Stomach (tissue), 9 donors: ENCODE measurements around the gene HDLBP. TPM values are rescaled to one million over a fixed set of nuclear protein-coding genes. Genes with fewer than 3 reads are reported as not detected.

Experiments used
- DNase-seq, 2 donors: peaks; one replicate each; pipeline versions ENCODE4 v3.0.0 to v3.0.0-alpha.2; 2013 to 2019
- H3K27ac ChIP-seq, 5 donors: fragments of 200-600 bp in 4 of 5; sonication (generic) in 4 of 5; one replicate each; pipeline ENCODE4 v1.5.1; 2013 to 2019; ENCODE audit warnings: mild to moderate bottlenecking in 1 of 5, moderate library complexity in 1 of 5
- H3K27me3 ChIP-seq, 3 donors: fragments of 200-600 bp; sonication (generic); one replicate each; pipeline ENCODE4 v1.5.1; 2017 to 2019; ENCODE audit warnings: mixed run types in 1 of 3
- H3K36me3 ChIP-seq, 4 donors: fragments of 200-600 bp; sonication (generic); 1 replicate in 3 of 4; 2 replicates in 1 of 4; pipeline ENCODE4 v1.5.1; 2016 to 2019
- H3K4me1 ChIP-seq, 4 donors: fragments of 200-600 bp; sonication (generic); one replicate each; pipeline ENCODE4 v1.5.1; 2016 to 2019
- H3K4me3 ChIP-seq, 4 donors: fragments of 200-600 bp; sonication (generic) in 3 of 4; one replicate each; pipeline ENCODE4 v1.5.1; 2016 to 2019; ENCODE audit warnings: mild to moderate bottlenecking in 1 of 4
- H3K9me3 ChIP-seq, 4 donors: fragments of 200-600 bp; sonication (generic); one replicate each; pipeline ENCODE4 v1.5.1; 2016 to 2019
- CTCF ChIP-seq, 7 experiments: fragments of 450-650 bp in 4 of 7; fragments of 200-600 bp in 3 of 7; sonication (generic) in 3 of 7; IDR thresholded peaks; one replicate each; pipeline ENCODE4 v1.5.1; 2016 to 2019; ENCODE audit warnings: antibody characterized with exemption in 7 of 7, control low read depth in 2 of 7, mild to moderate bottlenecking in 1 of 7
- EP300 ChIP-seq: sonication (generic); formaldehyde crosslinking; IDR thresholded peaks from one replicate; pipeline ENCODE4 v1.6.1; 2017; ENCODE audit warnings: antibody characterized with exemption
- POLR2A ChIP-seq, 4 donors: fragments of 450-650 bp; IDR thresholded peaks; one replicate each; pipeline ENCODE4 v1.6.1; 2016; ENCODE audit warnings: antibody characterized with exemption in 4 of 4, control low read depth in 2 of 4, mild to moderate bottlenecking in 1 of 4, moderate library complexity in 1 of 4
- POLR2AphosphoS5 ChIP-seq, 3 donors: sonication (generic); formaldehyde crosslinking; IDR thresholded peaks; one replicate each; pipeline ENCODE4 v1.6.1; 2016; ENCODE audit warnings: antibody characterized with exemption in 3 of 3
- WGBS, 5 donors: extraction: QIAGEN DNeasy Blood & Tissue Kit in 3 of 5; methylation state at CpG; one replicate each; pipeline versions ENCODE4 v1.1.5 to v1.1.7; 2013 to 2018; 5-methylcytosine and 5-hydroxymethylcytosine counted together
- intact Hi-C: fragments of 100-400 bp; cut with DNase I; formaldehyde crosslinking; loops from one replicate; pipeline ENCODE4 v1.15.1; 2023; ENCODE audit warnings: low total_unique reads
- polyA plus RNA-seq, 3 donors: library from polyadenylated mRNA; stranded (reverse); fragments of 200-250 nt; gene quantifications; one replicate each; pipeline ENCODE4 v1.2.3, GENCODE V29; 2013
- total RNA-seq, 5 donors: library from RNA; depleted of rRNA; stranded (reverse); fragments of >200 nt; gene quantifications; one replicate each; pipeline versions ENCODE4 v1.1.0 to v1.2.3, GENCODE V29; 2014 to 2016
- donor health status: healthy with polysubstance abuse.
- donor health status: Bipolar disorder and iron deficiency.
- donor health status: healthy.

HDLBP gene
- total and polyA plus RNA-seq, 8 donors = 171 to 752 (median 397) TPM

GRCh38 chr2:241268306-241268705, 47.2 kb downstream of the HDLBP start:
- intact Hi-C loops = no loop called here
- 39 to 71% (median 47%) methylated on average over 7 of the region's 7 CpGs for WGBS, 5 donors
- H3K9me3 ChIP-seq = no peaks in the 10 kb centered on the region
- H3K27ac ChIP-seq = no peak overlapping the region
- no peaks in the 10 kb centered on the region for H3K27me3 ChIP-seq
- H3K36me3 ChIP-seq = peaks cover 33 to 58% (median 53%) of the 10 kb centered on the region in 4 donors
- DNase-seq = no peak
- H3K4me1 ChIP-seq = peaks cover 25 to 59% (median 42%) of the 10 kb centered on the region in 4 donors
- no peak overlapping the region for H3K4me3 ChIP-seq
- TF ChIP-seq CTCF (IDR thresholded peaks at IDR 0.05) (no peak), POLR2A (IDR thresholded peaks at IDR 0.05) (no peak), EP300 (no peak), POLR2AphosphoS5 (IDR thresholded peaks at IDR 0.05) (no peak)

GRCh38 chr2:241267249-241268067, 48.0 kb downstream of the HDLBP start:
- Histone ChIP-seq H3K27ac (no peak overlapping the region), H3K4me1 (peaks cover 25 to 53% (median 37%) of the 10 kb centered on the region in 4 donors), H3K27me3 (no peaks in the 10 kb centered on the region), H3K4me3 (no peak overlapping the region), H3K9me3 (no peaks in the 10 kb centered on the region), H3K36me3 (peaks cover 41 to 66% (median 62%) of the 10 kb centered on the region in 4 donors)
- no peak for DNase-seq
- no peak for TF ChIP-seq POLR2A (IDR thresholded peaks at IDR 0.05)
- TF ChIP-seq POLR2AphosphoS5 (IDR thresholded peaks at IDR 0.05) = no peak
- TF ChIP-seq EP300 = no peak
- no peak for TF ChIP-seq CTCF (IDR thresholded peaks at IDR 0.05)
- intact Hi-C loops = no loop called here
- 62 to 81% (median 69%) methylated on average over 12 of the region's 12 CpGs for WGBS, 5 donors

- no peak for DNase-seq
- H3K36me3 ChIP-seq = peaks cover 61 to 86% (median 81%) of the 10 kb centered on the region in 4 donors
- no peak overlapping the region for H3K27ac ChIP-seq
- H3K4me3 ChIP-seq = no peak overlapping the region
- WGBS, 5 donors = 89 to 96% (median 93%) methylated on average over 5 of the region's 5 CpGs
- no peaks in the 10 kb centered on the region for H3K9me3 ChIP-seq
- peaks cover 14 to 41% (median 27%) of the 10 kb centered on the region in 4 donors for H3K4me1 ChIP-seq
- H3K27me3 ChIP-seq = no peaks in the 10 kb centered on the region
- no peak for TF ChIP-seq POLR2AphosphoS5 (IDR thresholded peaks at IDR 0.05)
- no peak for TF ChIP-seq CTCF (IDR thresholded peaks at IDR 0.05)
- no peak for TF ChIP-seq EP300
- TF ChIP-seq POLR2A (IDR thresholded peaks at IDR 0.05) = no peak
- intact Hi-C loops = no loop called here
These were observed 50.0 kb downstream of the HDLBP start for GRCh38 chr2:241265506-241265905.

- no peaks in the 10 kb centered on the region for H3K27me3 ChIP-seq
- peaks cover 0 to 26% (median 5%) of the 10 kb centered on the region in 4 donors for H3K4me1 ChIP-seq
- no peak for DNase-seq
- H3K36me3 ChIP-seq = peaks cover 71 to 100% (median 100%) of the 10 kb centered on the region in 4 donors
- no peaks in the 10 kb centered on the region for H3K9me3 ChIP-seq
- intact Hi-C loops = no loop called here
- no peak for TF ChIP-seq POLR2AphosphoS5 (IDR thresholded peaks at IDR 0.05)
- TF ChIP-seq EP300 = no peak
- TF ChIP-seq POLR2A (IDR thresholded peaks at IDR 0.05) = no peak
- no peak overlapping the region for H3K27ac ChIP-seq
- 84 to 91% (median 89%) methylated on average over 7 of the region's 7 CpGs for WGBS, 5 donors
- no peak overlapping the region for H3K4me3 ChIP-seq
These were observed 52.4 kb downstream of the HDLBP start for GRCh38 chr2:241263061-241263460.

- 71 to 93% (median 81%) methylated on average over 4 of the region's 4 CpGs for WGBS, 5 donors
- Histone ChIP-seq H3K27ac (no peak overlapping the region), H3K9me3 (no peaks in the 10 kb centered on the region), H3K36me3 (peaks cover 69 to 100% (median 100%) of the 10 kb centered on the region in 4 donors), H3K27me3 (no peaks in the 10 kb centered on the region), H3K4me3 (no peak overlapping the region), H3K4me1 (peaks cover 0 to 14% (median 3%) of the 10 kb centered on the region in 4 donors)
- TF ChIP-seq POLR2AphosphoS5 (IDR thresholded peaks at IDR 0.05) (no peak), EP300 (no peak), POLR2A (IDR thresholded peaks at IDR 0.05) (no peak), CTCF (IDR thresholded peaks at IDR 0.05) (no peak)
- intact Hi-C loops = no loop called here
- DNase-seq = no peak
These were observed 53.8 kb downstream of the HDLBP start for GRCh38 chr2:241261628-241262027.
